Stomach (tissue), 4 donors: Measurements from ENCODE around the gene CYBA.

Experiments
- CTCF ChIP-seq, 7 experiments: fragments of 450-650 bp in 4 of 7; fragments of 200-600 bp in 3 of 7; sonication (generic) in 3 of 7; IDR thresholded peaks; one replicate each; pipeline ENCODE4 v1.5.1; 2016 to 2019; ENCODE audit warnings: antibody characterized with exemption in 7 of 7, control low read depth in 2 of 7, mild to moderate bottlenecking in 1 of 7
- EP300 ChIP-seq: sonication (generic); formaldehyde crosslinking; IDR thresholded peaks from one replicate; pipeline ENCODE4 v1.6.1; 2017; ENCODE audit warnings: antibody characterized with exemption
- POLR2A ChIP-seq, 4 donors: fragments of 450-650 bp; IDR thresholded peaks; one replicate each; pipeline ENCODE4 v1.6.1; 2016; ENCODE audit warnings: antibody characterized with exemption in 4 of 4, control low read depth in 2 of 4, mild to moderate bottlenecking in 1 of 4, moderate library complexity in 1 of 4
- POLR2AphosphoS5 ChIP-seq, 3 donors: sonication (generic); formaldehyde crosslinking; IDR thresholded peaks; one replicate each; pipeline ENCODE4 v1.6.1; 2016; ENCODE audit warnings: antibody characterized with exemption in 3 of 3

- TF ChIP-seq CTCF (IDR thresholded peaks at IDR 0.05) = no peak
- TF ChIP-seq POLR2AphosphoS5 (IDR thresholded peaks at IDR 0.05) = no peak
- TF ChIP-seq POLR2A (IDR thresholded peaks at IDR 0.05) = no peak
- TF ChIP-seq EP300 = no peak
Measured at GRCh38 chr16:88700322-88700635, 49.4 kb upstream of the CYBA start.
